Measurements from ENCODE around the gene NRXN3. TPM values are rescaled to one million over a fixed set of nuclear protein-coding genes. Genes with fewer than 3 reads are reported as not detected.

NRXN3 gene
- total and polyA plus RNA-seq, 4 donors = 1.5 to 16.6 (median 7.7) TPM

DNA sequence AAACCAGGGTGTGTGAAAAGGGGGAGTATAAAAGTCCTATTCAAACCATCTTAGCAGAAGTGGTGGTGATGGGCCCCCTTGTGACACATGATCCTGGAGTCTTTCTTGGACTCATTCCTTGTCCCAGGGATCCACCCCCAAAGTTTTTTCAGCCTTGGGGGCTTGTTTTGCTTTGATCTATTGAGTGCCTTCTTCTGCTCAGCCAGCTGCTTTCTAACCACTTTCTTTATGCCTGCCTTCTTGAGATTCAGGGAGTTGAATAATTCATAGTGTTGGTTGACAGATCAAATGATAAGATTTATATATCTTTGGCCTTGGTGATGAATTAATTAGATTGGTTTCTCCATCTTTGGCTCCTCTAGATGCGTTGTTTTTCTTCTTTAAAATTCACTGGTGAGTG lies 1114.4 kb downstream of the NRXN3 start:
- Histone ChIP-seq H3K27ac (ENCODE audit: low read depth in 1 of 2, low read length in 2 of 2) (no peak overlapping the region), H3K4me3 (ENCODE audit: low read length in 2 of 2) (peak overlapping the region in 1 of 2 donors; percentile 18), H3K4me1 (ENCODE audit: control insufficient read depth in 1 of 2, insufficient read depth in 2 of 2, low read length in 2 of 2) (peaks cover 2 to 3% of the 10 kb centered on the region in 2 donors), H3K36me3 (ENCODE audit: control insufficient read depth in 1 of 2, insufficient read depth in 2 of 2, low read length in 1 of 2) (no peaks in the 10 kb centered on the region), H3K27me3 (ENCODE audit: control insufficient read depth in 1 of 2, insufficient read depth in 2 of 2, low read length in 1 of 2) (no peaks in the 10 kb centered on the region), H3K9me3 (ENCODE audit: control insufficient read depth, low read length) (no peaks in the 10 kb centered on the region)
- DNase-seq = no peak
- WGBS, 2 donors = 93 to 96% methylated on average over 1 of the region's 1 CpG
- ATAC-seq (ENCODE audit: low FRiP score) = no peak
- intact Hi-C loops (cut with DNase I) = no loop called here

DNA sequence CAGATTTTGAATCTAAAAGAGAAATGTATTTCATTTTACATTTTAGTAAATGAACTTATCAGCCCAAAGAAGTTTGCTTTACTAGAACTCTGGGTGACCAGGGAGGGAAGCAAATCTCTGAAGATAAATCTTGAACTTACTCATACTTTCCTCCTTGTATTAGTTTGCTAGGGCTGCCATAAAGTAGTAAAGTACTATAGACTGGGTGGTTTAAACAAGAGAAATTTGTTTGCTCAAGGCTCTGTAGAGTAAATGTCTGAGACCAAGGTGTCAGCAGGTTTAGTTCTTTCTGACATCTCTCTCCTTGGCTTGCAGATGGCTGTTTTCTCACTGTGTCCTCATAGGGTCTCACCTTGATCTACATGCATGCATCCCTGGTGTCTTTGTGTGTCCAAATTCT lies 1115.1 kb downstream of the NRXN3 start:
- Histone ChIP-seq H3K4me1 (ENCODE audit: control insufficient read depth in 1 of 2, insufficient read depth in 2 of 2, low read length in 2 of 2) (peaks cover 2 to 3% of the 10 kb centered on the region in 2 donors), H3K27me3 (ENCODE audit: control insufficient read depth in 1 of 2, insufficient read depth in 2 of 2, low read length in 1 of 2) (no peaks in the 10 kb centered on the region), H3K4me3 (ENCODE audit: low read length in 2 of 2) (no peak overlapping the region), H3K9me3 (ENCODE audit: control insufficient read depth, low read length) (no peaks in the 10 kb centered on the region), H3K27ac (ENCODE audit: low read depth in 1 of 2, low read length in 2 of 2) (no peak overlapping the region), H3K36me3 (ENCODE audit: control insufficient read depth in 1 of 2, insufficient read depth in 2 of 2, low read length in 1 of 2) (no peaks in the 10 kb centered on the region)
- ATAC-seq (ENCODE audit: low FRiP score) = no peak
- intact Hi-C loops (cut with DNase I) = no loop called here
- DNase-seq = no peak

DNA sequence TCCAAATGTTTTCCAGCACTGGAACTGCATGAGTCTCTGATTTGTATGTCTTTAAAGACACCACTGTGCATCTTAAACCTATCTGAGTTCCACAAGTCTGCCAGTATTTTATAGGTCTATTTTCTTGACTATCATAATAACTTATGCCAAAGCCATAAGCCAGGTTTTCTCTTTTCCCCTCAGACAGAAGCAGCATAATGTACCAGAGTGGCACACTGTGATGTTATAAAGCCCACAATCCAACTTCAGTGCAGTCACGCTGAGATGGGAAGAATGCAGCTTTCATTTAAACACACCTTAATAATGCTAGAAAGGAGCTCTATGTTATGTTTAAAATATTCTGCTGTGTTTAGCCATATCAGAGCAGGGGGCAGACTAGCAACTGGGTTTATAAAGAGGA lies 1117.8 kb downstream of the NRXN3 start:
- H3K4me3 ChIP-seq (ENCODE audit: low read length in 2 of 2) = no peak overlapping the region
- no peaks in the 10 kb centered on the region for H3K36me3 ChIP-seq (ENCODE audit: control insufficient read depth in 1 of 2, insufficient read depth in 2 of 2, low read length in 1 of 2)
- 69 to 74% methylated on average over 1 of the region's 1 CpG for WGBS, 2 donors
- intact Hi-C loops (cut with DNase I) = no loop called here
- peaks cover 1% of the 10 kb centered on the region in 2 donors for H3K4me1 ChIP-seq (ENCODE audit: control insufficient read depth in 1 of 2, insufficient read depth in 2 of 2, low read length in 2 of 2)
- ATAC-seq (ENCODE audit: low FRiP score) (no peak), DNase-seq (no peak)
- no peak overlapping the region for H3K27ac ChIP-seq (ENCODE audit: low read depth in 1 of 2, low read length in 2 of 2)
- H3K9me3 ChIP-seq (ENCODE audit: control insufficient read depth, low read length) = no peaks in the 10 kb centered on the region
- H3K27me3 ChIP-seq (ENCODE audit: control insufficient read depth in 1 of 2, insufficient read depth in 2 of 2, low read length in 1 of 2) = no peaks in the 10 kb centered on the region

DNA sequence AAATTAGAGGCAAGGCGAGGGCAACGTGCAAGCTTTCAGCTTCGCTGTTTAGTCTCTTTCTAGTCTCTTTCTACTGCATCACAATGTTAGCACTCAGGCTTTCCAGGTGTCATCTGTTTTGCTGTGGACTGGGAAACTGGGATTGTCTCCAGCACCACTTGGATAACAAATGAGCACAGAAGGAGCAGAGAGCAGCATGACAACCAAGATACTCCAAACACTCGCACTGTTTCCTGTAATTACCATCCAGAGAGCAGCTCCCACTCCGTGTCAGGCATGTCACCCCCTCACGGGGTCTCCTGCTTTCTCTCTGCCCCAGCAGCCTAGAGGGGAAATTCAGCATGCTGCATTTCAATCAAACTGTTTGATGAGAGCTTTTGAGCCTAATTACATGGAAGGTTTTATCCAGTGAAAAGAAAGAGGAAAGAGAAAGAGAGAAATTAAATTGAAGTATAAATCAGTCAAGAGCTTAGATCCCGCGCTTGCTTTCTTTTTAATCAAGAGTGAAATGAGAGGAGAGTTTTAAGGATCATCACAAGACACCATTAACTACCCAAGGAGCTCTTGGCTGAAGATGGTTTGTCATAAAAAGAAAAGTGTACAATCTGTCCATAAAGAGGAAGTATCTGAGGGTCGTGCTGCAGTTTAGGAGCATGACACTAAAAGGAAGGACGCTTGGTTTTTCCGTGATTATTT lies 1123.5 kb downstream of the NRXN3 start:
- DNase-seq (no peak), ATAC-seq (ENCODE audit: low FRiP score) (no peak)
- no peak overlapping the region for H3K27ac ChIP-seq (ENCODE audit: low read depth in 1 of 2, low read length in 2 of 2)
- H3K4me3 ChIP-seq (ENCODE audit: low read length in 2 of 2) = no peak overlapping the region
- no peaks in the 10 kb centered on the region for H3K4me1 ChIP-seq (ENCODE audit: control insufficient read depth in 1 of 2, insufficient read depth in 2 of 2, low read length in 2 of 2)
- no peaks in the 10 kb centered on the region for H3K36me3 ChIP-seq (ENCODE audit: control insufficient read depth in 1 of 2, insufficient read depth in 2 of 2, low read length in 1 of 2)
- H3K9me3 ChIP-seq (ENCODE audit: control insufficient read depth, low read length) = no peaks in the 10 kb centered on the region
- H3K27me3 ChIP-seq (ENCODE audit: control insufficient read depth in 1 of 2, insufficient read depth in 2 of 2, low read length in 1 of 2) = no peaks in the 10 kb centered on the region
- intact Hi-C loops (cut with DNase I) = no loop called here
- WGBS, 2 donors = 58 to 62% methylated on average over 11 of the region's 11 CpGs

GRCh38 chr14:79294499-79294898 lies 1124.3 kb downstream of the NRXN3 start:
- intact Hi-C loops (cut with DNase I) = no loop called here
- Histone ChIP-seq H3K36me3 (ENCODE audit: control insufficient read depth in 1 of 2, insufficient read depth in 2 of 2, low read length in 1 of 2) (no peaks in the 10 kb centered on the region), H3K27me3 (ENCODE audit: control insufficient read depth in 1 of 2, insufficient read depth in 2 of 2, low read length in 1 of 2) (no peaks in the 10 kb centered on the region), H3K4me1 (ENCODE audit: control insufficient read depth in 1 of 2, insufficient read depth in 2 of 2, low read length in 2 of 2) (no peaks in the 10 kb centered on the region), H3K4me3 (ENCODE audit: low read length in 2 of 2) (no peak overlapping the region), H3K9me3 (ENCODE audit: control insufficient read depth, low read length) (no peaks in the 10 kb centered on the region), H3K27ac (ENCODE audit: low read depth in 1 of 2, low read length in 2 of 2) (no peak overlapping the region)
- DNase-seq = no peak
- no peak for ATAC-seq (ENCODE audit: low FRiP score)

GRCh38 chr14:79295385-79295784 lies 1125.2 kb downstream of the NRXN3 start:
- intact Hi-C loops (cut with DNase I) = no loop called here
- H3K4me1 ChIP-seq (ENCODE audit: control insufficient read depth in 1 of 2, insufficient read depth in 2 of 2, low read length in 2 of 2) = no peaks in the 10 kb centered on the region
- no peak overlapping the region for H3K4me3 ChIP-seq (ENCODE audit: low read length in 2 of 2)
- no peaks in the 10 kb centered on the region for H3K27me3 ChIP-seq (ENCODE audit: control insufficient read depth in 1 of 2, insufficient read depth in 2 of 2, low read length in 1 of 2)
- no peak overlapping the region for H3K27ac ChIP-seq (ENCODE audit: low read depth in 1 of 2, low read length in 2 of 2)
- ATAC-seq (ENCODE audit: low FRiP score) = no peak
- DNase-seq = no peak
- H3K9me3 ChIP-seq (ENCODE audit: control insufficient read depth, low read length) = no peaks in the 10 kb centered on the region
- no peaks in the 10 kb centered on the region for H3K36me3 ChIP-seq (ENCODE audit: control insufficient read depth in 1 of 2, insufficient read depth in 2 of 2, low read length in 1 of 2)

DNA sequence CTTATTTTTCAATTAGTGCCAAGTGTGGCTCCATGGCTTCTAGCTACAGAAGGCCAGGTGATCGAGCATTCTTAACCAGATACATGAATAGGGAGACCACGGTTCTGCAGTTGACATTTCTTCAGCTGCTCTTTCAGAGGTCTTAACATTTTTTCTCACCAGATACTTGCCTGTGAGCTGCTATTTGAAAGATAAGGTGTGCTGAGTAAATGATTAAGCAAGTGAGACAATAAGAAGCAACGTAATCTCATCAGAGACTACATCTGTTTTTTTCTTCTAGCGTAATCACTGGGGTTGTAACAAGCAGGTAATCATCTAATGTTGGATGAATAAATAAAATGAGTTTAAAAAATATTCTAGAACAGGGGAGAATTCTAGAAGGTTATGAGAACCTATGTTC lies 1128.2 kb downstream of the NRXN3 start:
- 87 to 91% methylated on average over 4 of the region's 4 CpGs for WGBS, 2 donors
- intact Hi-C loops (cut with DNase I) = no loop called here

DNA sequence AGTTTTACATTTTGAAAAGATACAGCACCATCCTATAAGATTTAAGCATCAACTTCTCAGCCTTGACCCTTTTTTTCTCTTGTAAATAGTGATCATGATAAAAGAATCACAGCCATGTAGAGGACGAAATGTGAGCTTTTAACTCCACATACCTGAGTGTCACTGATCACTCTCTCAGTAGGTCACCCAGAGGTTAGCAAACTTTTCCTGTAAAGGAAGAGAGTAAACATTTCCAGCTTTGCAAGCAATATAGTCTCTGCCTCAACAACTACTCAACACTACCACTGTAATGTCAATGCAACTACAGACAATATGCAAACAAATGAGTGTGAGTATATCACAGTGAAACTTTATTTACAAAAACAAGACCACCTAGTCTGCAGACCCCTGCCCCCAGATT lies 1129.0 kb downstream of the NRXN3 start:
- Histone ChIP-seq H3K4me3 (ENCODE audit: low read length in 2 of 2) (no peak overlapping the region), H3K27me3 (ENCODE audit: control insufficient read depth in 1 of 2, insufficient read depth in 2 of 2, low read length in 1 of 2) (no peaks in the 10 kb centered on the region), H3K27ac (ENCODE audit: low read depth in 1 of 2, low read length in 2 of 2) (no peak overlapping the region), H3K36me3 (ENCODE audit: control insufficient read depth in 1 of 2, insufficient read depth in 2 of 2, low read length in 1 of 2) (no peaks in the 10 kb centered on the region), H3K4me1 (ENCODE audit: control insufficient read depth in 1 of 2, insufficient read depth in 2 of 2, low read length in 2 of 2) (no peaks in the 10 kb centered on the region), H3K9me3 (ENCODE audit: control insufficient read depth, low read length) (peaks cover 1% of the 10 kb centered on the region)
- DNase-seq (no peak), ATAC-seq (ENCODE audit: low FRiP score) (no peak)
- intact Hi-C loops (cut with DNase I) = no loop called here
- 86 to 97% methylated on average over 1 of the region's 1 CpG for WGBS, 2 donors

More for the DNA sequence above, 1128.2 kb downstream of the NRXN3 start:
- Histone ChIP-seq H3K9me3 (ENCODE audit: control insufficient read depth, low read length) (peaks cover 1% of the 10 kb centered on the region), H3K4me1 (ENCODE audit: control insufficient read depth in 1 of 2, insufficient read depth in 2 of 2, low read length in 2 of 2) (no peaks in the 10 kb centered on the region), H3K27ac (ENCODE audit: low read depth in 1 of 2, low read length in 2 of 2) (no peak overlapping the region), H3K27me3 (ENCODE audit: control insufficient read depth in 1 of 2, insufficient read depth in 2 of 2, low read length in 1 of 2) (no peaks in the 10 kb centered on the region), H3K4me3 (ENCODE audit: low read length in 2 of 2) (no peak overlapping the region), H3K36me3 (ENCODE audit: control insufficient read depth in 1 of 2, insufficient read depth in 2 of 2, low read length in 1 of 2) (no peaks in the 10 kb centered on the region)
- ATAC-seq (ENCODE audit: low FRiP score) = no peak
- no peak for DNase-seq

GRCh38 chr14:79304279-79304678 lies 1134.1 kb downstream of the NRXN3 start:
- no peak for ATAC-seq (ENCODE audit: low FRiP score)
- H3K27me3 ChIP-seq (ENCODE audit: control insufficient read depth in 1 of 2, insufficient read depth in 2 of 2, low read length in 1 of 2) = no peaks in the 10 kb centered on the region
- H3K4me1 ChIP-seq (ENCODE audit: control insufficient read depth in 1 of 2, insufficient read depth in 2 of 2, low read length in 2 of 2) = no peaks in the 10 kb centered on the region
- H3K36me3 ChIP-seq (ENCODE audit: control insufficient read depth in 1 of 2, insufficient read depth in 2 of 2, low read length in 1 of 2) = no peaks in the 10 kb centered on the region
- no peak for DNase-seq
- intact Hi-C loops (cut with DNase I) = no loop called here
- peaks cover 1% of the 10 kb centered on the region for H3K9me3 ChIP-seq (ENCODE audit: control insufficient read depth, low read length)
- no peak overlapping the region for H3K27ac ChIP-seq (ENCODE audit: low read depth in 1 of 2, low read length in 2 of 2)
- no peak overlapping the region for H3K4me3 ChIP-seq (ENCODE audit: low read length in 2 of 2)
